M059J (cell line): ENCODE results near the gene TBX15. TPM values are rescaled to one million over a fixed set of nuclear protein-coding genes. Genes with fewer than 3 reads are reported as not detected.

ENCODE experiments used
- DNase-seq: peaks from one replicate; pipeline ENCODE4 v3.0.0-alpha.2; 2012; ENCODE audit warnings: low read depth
- total RNA-seq: library from RNA; depleted of rRNA; stranded (reverse); fragments of >200 nt; shearing (Covaris generic); gene quantifications from 2 replicates; pipeline ENCODE4 v1.2.3, GENCODE V29; 2014

TBX15 gene
- total RNA-seq, 1 experiment from 2014 or later, result 2.9 TPM

DNA sequence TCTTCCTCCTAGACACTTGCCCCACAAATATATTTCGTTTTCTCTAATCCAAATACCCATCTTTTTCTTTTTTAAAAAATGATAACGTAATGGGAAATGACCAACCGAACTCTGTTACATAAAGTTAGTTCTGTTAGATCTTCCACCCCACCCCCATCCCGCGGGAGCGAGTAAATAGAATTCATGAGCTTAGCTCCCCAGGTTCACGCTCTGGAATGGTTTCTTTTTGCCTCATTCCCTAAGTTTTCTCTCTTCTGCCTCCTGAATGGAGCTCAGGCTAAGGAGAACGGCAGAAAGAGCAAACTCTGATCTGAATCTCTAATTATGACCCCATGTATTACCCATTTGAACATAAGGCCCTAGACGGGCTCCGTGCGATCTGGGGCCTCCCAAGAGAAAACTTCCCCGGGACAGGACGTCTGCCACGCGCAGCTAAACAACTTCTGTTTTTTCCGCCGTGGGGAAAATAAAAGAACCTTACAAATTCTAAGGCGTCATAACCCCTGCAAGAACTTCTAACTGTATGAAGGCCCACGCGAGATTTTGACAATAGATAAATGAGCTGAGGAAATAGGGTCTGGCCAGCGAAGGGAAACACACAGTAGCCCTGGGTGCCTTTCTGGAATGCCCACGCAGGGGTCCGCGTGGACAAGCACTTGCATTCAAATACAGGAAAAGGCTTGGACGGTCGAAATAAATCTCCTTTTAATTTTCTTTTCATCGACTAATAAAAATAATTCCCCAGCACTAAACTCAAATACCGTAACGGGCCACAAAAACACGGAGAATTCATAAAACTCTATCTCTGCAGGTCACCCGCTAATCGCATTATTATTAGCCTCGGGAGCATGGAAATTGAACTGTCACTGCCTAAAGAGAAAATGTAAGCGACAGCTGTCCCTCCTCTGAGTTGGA is 2.2 kb downstream of the TBX15 start:
- no peak for DNase-seq

GRCh38 chr1:118984722-118985639 is 3.2 kb downstream of the TBX15 start:
- no peak for DNase-seq

DNA sequence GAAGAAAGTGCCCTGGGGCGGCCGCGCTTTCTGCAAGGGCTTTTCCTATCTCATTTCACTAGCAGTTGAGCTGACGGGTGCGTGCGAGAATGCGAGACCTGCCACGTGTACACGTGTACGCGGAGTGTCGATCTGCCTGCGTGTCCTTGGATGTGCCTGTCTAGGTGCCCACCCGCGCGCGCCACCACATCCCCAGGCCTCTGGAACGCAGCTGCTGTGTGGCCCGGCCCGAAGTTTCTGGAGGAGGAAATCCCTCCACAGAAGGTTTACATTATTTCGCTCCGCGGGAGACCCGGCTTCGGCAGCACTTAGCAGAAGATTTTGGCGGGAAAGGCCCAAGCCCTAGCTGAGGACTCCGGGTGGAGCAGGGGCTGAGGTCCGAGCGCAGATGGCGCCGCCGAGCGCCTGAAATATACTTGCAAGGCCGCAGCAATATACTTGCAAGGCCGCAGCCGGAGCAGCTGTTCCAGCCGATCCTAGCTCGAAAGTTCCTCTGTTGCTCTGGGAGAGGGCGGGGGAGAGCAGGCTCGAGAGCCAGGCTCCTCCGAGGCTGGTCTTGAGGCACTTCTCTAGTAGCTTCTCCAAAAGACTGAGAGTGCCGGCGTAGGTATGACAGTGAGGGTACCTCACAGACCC is 3.9 kb downstream of the TBX15 start:
- DNase-seq, result no peak

DNA sequence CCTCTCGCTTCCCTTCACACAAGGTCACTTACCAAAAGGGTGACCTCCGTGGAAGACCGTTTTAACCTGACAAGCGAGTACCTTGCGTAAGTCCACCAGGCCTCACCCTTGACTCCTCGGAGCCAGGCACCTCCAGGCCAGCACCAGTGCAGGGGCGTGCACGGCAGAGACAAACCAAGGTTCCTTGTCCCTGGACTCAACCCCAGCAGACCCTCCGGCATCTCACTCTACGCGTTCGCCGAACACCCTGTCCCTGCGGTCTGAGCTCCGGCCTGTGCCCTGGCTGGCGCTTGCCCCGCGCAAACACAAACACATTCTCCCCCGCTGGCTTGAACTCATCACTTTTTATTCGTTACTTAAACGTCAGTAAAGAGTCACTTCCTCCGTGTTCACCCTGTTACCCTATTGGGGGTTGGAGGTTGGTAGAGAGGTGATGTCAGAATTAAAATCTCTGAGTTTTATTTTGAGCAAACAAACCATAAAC is 4.5 kb downstream of the TBX15 start:
- DNase-seq, result no peak

DNA sequence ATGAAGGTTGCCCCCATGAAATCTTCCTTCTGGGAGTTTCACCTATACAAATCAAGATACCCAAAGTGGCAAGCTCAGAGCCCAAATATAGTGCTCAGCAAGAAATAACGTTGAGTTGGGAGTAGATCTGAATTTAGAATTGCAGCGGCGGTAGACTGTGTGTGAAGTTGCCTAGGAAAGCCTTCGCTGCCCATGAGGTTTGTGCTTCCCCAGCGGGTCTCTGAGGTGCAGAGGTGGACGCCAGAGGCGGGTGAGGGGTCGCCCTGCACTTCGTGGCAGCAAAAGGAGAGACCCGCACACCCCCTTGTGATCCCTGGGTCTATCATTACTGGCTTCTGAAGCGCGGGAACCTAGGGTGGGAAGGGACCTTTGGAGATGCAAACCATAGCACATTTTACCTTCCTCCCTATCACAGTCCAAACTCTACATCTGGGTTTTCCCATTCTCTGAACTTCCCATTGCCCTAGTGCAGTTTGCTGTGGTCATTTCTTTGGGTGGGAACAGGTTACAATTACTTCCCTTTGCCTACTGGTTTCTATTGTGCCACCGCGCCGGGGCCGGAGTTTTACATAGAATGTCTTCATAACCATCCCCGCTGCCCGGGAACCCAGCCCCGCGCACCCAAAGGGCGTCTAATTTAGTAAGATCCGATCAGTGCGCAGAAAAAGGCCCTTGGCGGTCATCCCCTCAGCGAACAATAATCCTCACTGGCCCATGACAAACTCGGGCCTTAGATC is 5.2 kb downstream of the TBX15 start:
- DNase-seq, result no peak

DNA sequence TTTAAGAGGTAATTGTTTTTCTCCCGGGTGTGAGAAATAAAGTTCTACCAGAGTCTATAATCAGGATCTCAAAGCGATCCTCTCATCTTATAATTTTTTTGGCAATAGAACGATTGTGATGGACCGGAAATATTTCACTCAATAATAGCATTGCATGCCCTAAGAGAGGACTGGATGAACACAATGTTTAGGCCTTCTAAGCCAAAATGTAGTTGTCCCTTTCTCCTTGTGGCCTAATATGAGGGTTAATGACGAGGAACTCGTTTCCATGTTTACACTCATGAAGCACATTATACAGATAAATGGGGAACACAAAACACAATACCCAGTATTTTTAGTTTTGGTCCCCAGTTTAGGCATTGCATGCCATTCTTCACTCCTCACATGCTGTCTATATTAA is 5.9 kb downstream of the TBX15 start:
- DNase-seq, result no peak

- no peak for DNase-seq
Observed at GRCh38 chr1:118981436-118981835, 6.7 kb downstream of the TBX15 start.

GRCh38 chr1:118979754-118980575 is 8.2 kb downstream of the TBX15 start:
- peak; percentile 14 for DNase-seq

- DNase-seq, result peak; percentile 36
Observed at GRCh38 chr1:118978914-118979701, 9.0 kb downstream of the TBX15 start.

GRCh38 chr1:118977600-118977999 is 10.5 kb downstream of the TBX15 start:
- DNase-seq, result no peak

DNA sequence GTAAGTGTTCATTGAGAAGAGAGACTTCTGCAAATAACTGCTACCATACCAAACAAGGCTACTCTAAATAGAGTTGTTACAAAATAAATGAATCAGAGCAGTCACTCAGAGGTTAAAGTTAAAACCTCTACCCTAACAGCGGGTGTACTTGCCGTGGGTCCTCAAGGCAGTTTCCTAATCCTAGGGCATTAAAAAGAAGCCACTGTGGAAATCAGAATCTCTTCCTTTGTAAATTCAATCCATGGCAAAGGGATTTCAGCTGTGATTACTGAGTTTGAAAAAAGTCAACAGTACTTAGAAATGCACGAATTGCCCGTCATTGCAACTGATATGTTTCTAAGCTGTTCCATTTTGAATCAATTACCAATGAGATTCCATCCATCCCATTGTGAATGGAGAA is 13.5 kb downstream of the TBX15 start:
- no peak for DNase-seq

DNA sequence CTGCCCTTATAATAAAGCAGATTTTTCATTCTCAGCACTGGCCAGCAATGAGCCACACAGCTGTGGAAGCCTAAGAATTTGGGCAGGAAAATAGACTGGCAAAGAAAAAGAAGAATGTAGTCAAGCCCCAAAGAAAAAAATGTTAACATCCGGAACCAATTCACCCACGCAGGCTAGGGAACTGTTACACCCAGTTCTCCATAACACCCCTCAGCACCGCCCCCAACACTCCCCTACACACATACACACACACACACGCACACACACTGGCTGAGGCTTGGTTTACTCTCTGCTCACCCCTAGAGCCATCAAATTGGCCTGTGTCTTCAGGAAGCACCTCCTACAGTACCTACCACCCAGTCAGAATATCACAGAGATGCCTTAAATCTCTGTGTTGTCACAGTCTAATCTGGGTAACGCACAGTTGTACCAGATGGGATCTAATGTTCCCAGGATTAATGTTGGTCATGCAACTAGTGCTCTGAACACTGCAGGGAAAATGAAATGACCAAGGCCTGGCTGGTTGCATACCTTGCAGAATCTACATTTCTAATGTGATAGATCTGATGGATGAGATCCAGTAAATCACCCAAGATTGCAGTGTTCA is 14.5 kb downstream of the TBX15 start:
- DNase-seq, result no peak

GRCh38 chr1:118973032-118973431 is 15.1 kb downstream of the TBX15 start:
- DNase-seq, result no peak

DNA sequence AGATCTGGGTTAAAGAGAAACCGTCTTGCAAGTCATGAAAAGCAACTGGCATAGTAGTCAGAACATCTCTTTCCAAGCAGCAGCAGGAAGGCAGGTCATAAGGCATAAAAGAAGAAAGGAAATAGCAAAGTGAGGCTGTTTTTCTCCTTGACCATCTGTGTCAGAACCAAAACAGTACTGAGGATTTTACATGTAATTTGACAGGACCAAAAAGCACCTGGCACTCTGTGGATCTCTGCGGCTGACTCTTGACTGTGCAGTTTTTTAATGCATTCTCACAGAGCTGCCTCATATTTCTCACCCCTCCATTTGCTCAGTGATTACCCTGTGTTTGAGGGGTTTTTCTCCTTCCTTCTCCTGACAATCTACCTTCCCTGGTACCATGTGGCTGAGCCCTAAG is 17.7 kb downstream of the TBX15 start:
- DNase-seq, result no peak

DNA sequence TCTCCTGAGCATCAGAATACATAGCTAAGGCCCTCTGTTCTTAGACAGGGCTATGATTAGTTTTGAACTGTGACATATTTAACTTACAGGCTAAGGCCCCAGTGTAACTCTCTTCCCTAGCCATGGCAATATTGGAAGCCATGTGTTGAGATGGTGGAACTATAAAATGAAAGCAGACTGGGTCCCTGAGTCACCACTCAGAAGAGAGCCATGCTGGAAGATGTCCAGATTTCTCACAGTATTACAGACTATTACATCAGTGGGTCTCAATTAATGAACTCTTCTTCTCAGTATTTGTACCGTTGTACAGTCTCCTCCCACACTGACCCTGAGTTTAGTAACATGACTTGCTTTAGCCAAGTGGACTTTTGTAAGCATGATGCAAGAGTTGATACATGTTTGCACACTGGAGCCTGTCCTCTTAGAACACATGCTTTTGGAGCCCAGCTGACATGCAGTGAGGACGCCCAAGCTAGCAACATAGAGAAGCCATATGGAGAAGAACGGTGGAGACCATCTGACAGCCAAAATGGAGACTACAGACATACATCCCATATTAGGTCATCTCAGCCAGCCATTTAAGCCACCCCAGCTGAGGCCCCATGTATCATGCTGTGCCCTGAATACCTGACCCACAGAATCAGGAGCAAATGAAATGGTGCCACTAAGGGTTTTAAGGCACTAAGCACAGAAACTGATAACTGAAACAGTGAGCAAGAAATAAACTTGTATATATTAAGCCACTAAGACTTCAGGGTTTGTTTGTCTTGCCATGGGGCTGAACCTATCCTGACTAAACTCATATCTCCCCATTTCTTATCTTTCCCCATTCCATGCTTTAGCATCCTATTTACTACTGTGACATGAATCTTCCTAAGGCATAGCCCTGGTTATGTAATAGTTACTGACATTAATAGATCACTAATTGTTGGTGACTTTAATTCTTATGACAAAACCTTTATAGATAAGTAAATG is 24.4 kb downstream of the TBX15 start:
- peak; percentile 86 for DNase-seq

- no peak for DNase-seq
Observed at GRCh38 chr1:118963138-118963455, 25.0 kb downstream of the TBX15 start.

GRCh38 chr1:118961156-118961555 is 27.0 kb downstream of the TBX15 start:
- DNase-seq, result peak; percentile 44

GRCh38 chr1:118960567-118961136 is 27.5 kb downstream of the TBX15 start:
- DNase-seq, result peak; percentile 90
